Osteoblast (primary cell): ENCODE results near the gene RFX1. TPM values are rescaled to one million over a fixed set of nuclear protein-coding genes. Genes with fewer than 3 reads are reported as not detected.
"Not testable (repeated sequence)": the region's sequence is repeated elsewhere in the genome, so short reads cannot be mapped to it uniquely, and the experiment has no call there.

Experiments
- DNase-seq: peaks from one replicate; pipeline ENCODE4 v3.0.0; 2011; ENCODE audit warnings: low spot score, mixed read lengths; ENCODE audit not compliant: insufficient read length; ENCODE audit errors: missing footprints
- H2AFZ ChIP-seq: 2 replicates; pipeline ENCODE4 v1.6.0; 2011; ENCODE audit warnings: mild to moderate bottlenecking, low read length
- H3K27ac ChIP-seq: 2 replicates; pipeline ENCODE4 v1.5.1; 2011; ENCODE audit warnings: mild to moderate bottlenecking, low read depth, low read length, moderate library complexity
- H3K27me3 ChIP-seq: 2 replicates; pipeline ENCODE4 v1.6.0; 2012; ENCODE audit warnings: mild to moderate bottlenecking, control low read depth, inconsistent platforms, low read length, moderate library complexity; ENCODE audit not compliant: insufficient read depth
- H3K36me3 ChIP-seq: 2 replicates; pipeline ENCODE4 v1.5.1; 2011; ENCODE audit warnings: mild to moderate bottlenecking, low read length, control low read depth, moderate library complexity; ENCODE audit not compliant: insufficient read depth
- H3K4me1 ChIP-seq: 2 replicates; pipeline ENCODE4 v1.5.1; 2011; ENCODE audit warnings: mild to moderate bottlenecking, low read length, control low read depth, moderate library complexity; ENCODE audit not compliant: insufficient read depth
- H3K4me2 ChIP-seq: 2 replicates; pipeline ENCODE4 v1.6.0; 2011; ENCODE audit warnings: mild to moderate bottlenecking, low read length; ENCODE audit not compliant: insufficient read depth
- H3K4me3 ChIP-seq: fragments of 200-600 bp; sonication (generic); 3 replicates; pipeline ENCODE4 v1.5.1; 2012; ENCODE audit warnings: mild to moderate bottlenecking, low read length, inconsistent platforms; ENCODE audit not compliant: insufficient read depth
- H3K79me2 ChIP-seq: 2 replicates; pipeline ENCODE4 v1.6.0; 2012; ENCODE audit warnings: mild to moderate bottlenecking, low read length, control low read depth, inconsistent platforms; ENCODE audit not compliant: insufficient read depth
- H3K9me3 ChIP-seq: 2 replicates; pipeline ENCODE4 v1.5.1; 2011; ENCODE audit warnings: low read depth, low read length, control low read depth
- H4K20me1 ChIP-seq: 2 replicates; pipeline ENCODE4 v1.6.0; 2012; ENCODE audit warnings: mild to moderate bottlenecking, low read length, control low read depth; ENCODE audit not compliant: insufficient read depth
- CTCF ChIP-seq: IDR thresholded peaks from 2 replicates; pipeline ENCODE4 v1.5.1; 2011; ENCODE audit warnings: mild to moderate bottlenecking, low read depth, low read length, moderate library complexity; ENCODE audit errors: extremely low read depth
- total RNA-seq: library from RNA; depleted of rRNA; stranded (reverse); fragments of >200 nt; gene quantifications from 2 replicates; pipeline ENCODE4 v1.2.3, GENCODE V29; 2012

Gene RFX1
- total RNA-seq, 1 donor = 2.5 TPM

DNA sequence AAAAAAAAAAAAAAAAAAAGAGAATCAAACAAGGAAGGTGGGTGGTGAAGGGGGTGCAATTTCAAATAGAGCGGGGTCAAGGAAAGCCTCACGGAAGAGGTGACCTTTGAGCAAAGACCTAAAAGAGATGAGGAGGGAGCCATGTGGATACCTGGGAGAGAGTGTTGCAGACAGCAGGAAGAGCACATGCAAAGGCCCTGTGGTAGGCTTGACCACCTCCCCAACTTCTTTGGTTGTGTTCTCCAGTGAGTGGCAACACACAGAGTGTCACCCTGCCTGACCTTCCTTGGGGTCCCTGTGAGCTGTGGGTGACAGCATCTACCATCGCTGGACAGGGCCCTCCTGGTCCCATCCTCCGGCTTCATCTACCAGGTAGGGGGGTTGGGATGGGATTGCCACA, 44.4 kb upstream of the RFX1 start:
- Histone ChIP-seq H3K4me1 (no peaks in the 10 kb centered on the region), H3K4me2 (no peak overlapping the region), H3K79me2 (no peaks in the 10 kb centered on the region), H4K20me1 (no peaks in the 10 kb centered on the region), H2AFZ (no peak overlapping the region), H3K36me3 (no peaks in the 10 kb centered on the region), H3K27me3 (no peaks in the 10 kb centered on the region), H3K4me3 (no peak overlapping the region), H3K9me3 (no peaks in the 10 kb centered on the region), H3K27ac (no peak overlapping the region)
- no peak for DNase-seq
- TF ChIP-seq CTCF = no peak

DNA sequence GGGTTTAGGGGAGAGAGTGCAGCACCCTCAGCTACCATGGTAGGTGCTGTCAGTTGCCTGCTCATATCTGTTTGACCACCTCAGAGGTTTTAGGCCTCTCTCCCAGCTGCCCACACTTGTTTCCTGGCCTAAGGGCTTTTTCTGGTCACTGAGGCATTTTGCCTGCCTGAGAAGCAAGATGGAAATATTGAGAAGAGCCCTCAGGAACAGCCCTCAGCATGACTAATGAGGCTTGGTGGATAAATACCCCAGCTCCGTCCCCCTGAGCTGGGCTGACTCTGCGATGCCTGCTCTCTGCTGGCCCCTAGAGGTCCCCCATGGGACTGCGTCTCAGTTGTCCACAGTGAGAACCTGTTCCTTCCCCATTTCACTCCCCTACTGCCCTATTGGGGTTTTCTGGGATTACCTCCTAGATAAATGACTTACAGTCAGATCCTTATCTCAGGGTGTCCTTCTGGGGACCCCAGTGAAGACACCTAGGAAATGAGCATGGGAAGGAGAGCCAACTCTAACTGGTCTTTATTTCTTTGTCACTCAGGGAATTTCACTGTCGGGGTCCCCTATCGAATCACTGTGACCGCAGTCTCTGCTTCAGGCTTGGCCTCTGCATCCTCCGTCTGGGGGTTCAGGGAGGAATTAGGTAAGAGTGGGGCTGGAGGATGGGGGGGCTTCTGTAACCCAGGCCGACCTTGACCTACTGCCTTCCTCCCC, 42.5 kb upstream of the RFX1 start:
- Histone ChIP-seq H3K27me3 (no peaks in the 10 kb centered on the region), H2AFZ (no peak overlapping the region), H3K4me3 (no peak overlapping the region), H3K4me2 (no peak overlapping the region), H3K9me3 (no peaks in the 10 kb centered on the region), H3K4me1 (no peaks in the 10 kb centered on the region), H4K20me1 (no peaks in the 10 kb centered on the region), H3K36me3 (no peaks in the 10 kb centered on the region), H3K79me2 (no peaks in the 10 kb centered on the region), H3K27ac (no peak overlapping the region)
- TF ChIP-seq CTCF = peak; percentile 93
- DNase-seq = peak; percentile 93

DNA sequence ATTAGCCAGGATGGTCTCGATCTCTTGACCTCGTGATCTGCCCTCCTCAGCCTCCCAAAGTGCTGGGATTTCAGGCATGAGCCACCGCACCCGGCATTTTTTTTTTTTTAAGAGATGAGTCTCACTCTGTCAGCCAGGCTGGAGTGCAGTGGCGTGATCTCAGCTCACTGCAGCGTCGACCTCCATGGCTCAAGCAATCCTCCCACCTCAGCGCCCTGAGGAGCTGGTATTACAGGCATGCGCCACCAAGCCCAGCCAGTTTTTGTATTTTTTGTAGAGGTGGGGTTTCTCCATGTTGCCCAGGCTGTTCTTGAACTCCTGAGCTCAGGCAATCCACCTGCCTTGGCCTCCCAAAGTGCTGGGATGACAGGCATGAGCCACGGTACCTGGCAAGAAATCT, 41.7 kb upstream of the RFX1 start:
- not testable (repeated sequence) for DNase-seq, H3K4me1 ChIP-seq, H3K27me3 ChIP-seq

GRCh38 chr19:14042659-14043608, 36.8 kb upstream of the RFX1 start:
- Histone ChIP-seq H3K27ac (peak overlapping the region; percentile 33), H3K4me3 (peak overlapping the region; percentile 13), H3K4me2 (peak overlapping the region; percentile 34), H2AFZ (peak overlapping the region; percentile 77)
- H3K36me3 ChIP-seq, H3K9me3 ChIP-seq, H3K27me3 ChIP-seq, H3K79me2 ChIP-seq, H3K4me1 ChIP-seq, H4K20me1 ChIP-seq: not testable (repeated sequence)
- TF ChIP-seq CTCF = peak; percentile 58
- peak; percentile 92 for DNase-seq

More for the DNA sequence above, 41.7 kb upstream of the RFX1 start:
- H3K9me3 ChIP-seq, H3K36me3 ChIP-seq, H2AFZ ChIP-seq, H3K27ac ChIP-seq, H3K79me2 ChIP-seq, H3K4me3 ChIP-seq, H3K4me2 ChIP-seq, H4K20me1 ChIP-seq: not testable (repeated sequence)
